ENCODE results near the gene FCAMR.

DNA sequence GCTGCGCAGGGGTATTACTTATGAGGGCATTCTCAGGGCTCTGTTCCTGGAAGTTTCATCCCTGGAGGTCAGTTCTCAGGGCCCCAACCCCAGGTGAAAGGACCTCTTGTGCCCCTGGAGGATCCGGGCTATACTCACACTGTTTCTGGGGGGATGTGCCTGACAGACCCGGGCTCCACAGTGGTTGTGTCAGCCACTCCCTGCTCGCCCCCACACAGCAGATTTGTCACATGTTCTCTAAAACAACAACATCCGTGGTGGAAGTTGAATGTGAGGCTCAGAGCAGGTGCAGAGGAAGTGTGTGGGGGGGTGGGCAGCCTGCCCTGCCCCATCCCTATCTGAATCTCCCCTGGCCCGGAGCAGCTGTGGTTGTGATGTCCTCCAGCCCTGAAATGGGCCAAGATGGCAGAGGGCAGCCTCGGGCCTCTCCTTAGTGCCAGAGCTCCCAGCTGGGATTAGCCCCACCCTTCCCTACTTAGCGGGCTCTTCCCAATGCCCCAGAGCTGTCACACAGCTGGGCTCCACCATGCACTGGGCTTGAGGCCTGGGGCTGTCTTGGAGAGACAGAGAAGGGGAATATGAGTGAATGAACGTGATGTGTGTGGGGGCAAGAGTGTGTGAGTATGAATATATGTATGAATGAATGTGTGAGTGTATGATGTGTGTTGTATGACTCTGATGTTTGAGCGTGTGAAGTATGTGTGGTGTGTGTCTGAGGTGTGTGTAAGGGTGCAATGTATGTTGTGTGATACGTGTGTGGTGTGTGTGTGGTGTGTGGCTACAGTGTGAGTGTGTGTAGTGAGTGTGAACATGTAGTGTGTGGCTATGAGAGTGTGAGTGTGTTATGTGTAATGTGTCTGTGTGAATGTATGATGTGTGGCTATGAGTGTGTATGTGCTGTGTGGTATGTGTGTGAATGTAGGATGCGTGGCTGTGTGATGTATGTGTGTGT lies 47.0 kb downstream of the FCAMR start:
- TF ChIP-seq, protein P1, sequence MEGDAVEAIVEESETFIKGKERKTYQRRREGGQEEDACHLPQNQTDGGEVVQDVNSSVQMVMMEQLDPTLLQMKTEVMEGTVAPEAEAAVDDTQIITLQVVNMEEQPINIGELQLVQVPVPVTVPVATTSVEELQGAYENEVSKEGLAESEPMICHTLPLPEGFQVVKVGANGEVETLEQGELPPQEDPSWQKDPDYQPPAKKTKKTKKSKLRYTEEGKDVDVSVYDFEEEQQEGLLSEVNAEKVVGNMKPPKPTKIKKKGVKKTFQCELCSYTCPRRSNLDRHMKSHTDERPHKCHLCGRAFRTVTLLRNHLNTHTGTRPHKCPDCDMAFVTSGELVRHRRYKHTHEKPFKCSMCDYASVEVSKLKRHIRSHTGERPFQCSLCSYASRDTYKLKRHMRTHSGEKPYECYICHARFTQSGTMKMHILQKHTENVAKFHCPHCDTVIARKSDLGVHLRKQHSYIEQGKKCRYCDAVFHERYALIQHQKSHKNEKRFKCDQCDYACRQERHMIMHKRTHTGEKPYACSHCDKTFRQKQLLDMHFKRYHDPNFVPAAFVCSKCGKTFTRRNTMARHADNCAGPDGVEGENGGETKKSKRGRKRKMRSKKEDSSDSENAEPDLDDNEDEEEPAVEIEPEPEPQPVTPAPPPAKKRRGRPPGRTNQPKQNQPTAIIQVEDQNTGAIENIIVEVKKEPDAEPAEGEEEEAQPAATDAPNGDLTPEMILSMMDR (IDR thresholded peaks at IDR 0.05) = no peak
- TF ChIP-seq POLR2A (IDR thresholded peaks at IDR 0.05) (peak; percentile 56), EP300 (IDR thresholded peaks at IDR 0.05; ENCODE audit: low read depth) (no peak)
